ENCODE measurements around the gene JARID2.

The JARID2 gene

GRCh38 chr6:15530411-15530810 is 284.5 kb downstream of the JARID2 start:
- DNase-seq = no peak

- no peak for DNase-seq
Measured at GRCh38 chr6:15531973-15532372, 286.1 kb downstream of the JARID2 start.

DNA sequence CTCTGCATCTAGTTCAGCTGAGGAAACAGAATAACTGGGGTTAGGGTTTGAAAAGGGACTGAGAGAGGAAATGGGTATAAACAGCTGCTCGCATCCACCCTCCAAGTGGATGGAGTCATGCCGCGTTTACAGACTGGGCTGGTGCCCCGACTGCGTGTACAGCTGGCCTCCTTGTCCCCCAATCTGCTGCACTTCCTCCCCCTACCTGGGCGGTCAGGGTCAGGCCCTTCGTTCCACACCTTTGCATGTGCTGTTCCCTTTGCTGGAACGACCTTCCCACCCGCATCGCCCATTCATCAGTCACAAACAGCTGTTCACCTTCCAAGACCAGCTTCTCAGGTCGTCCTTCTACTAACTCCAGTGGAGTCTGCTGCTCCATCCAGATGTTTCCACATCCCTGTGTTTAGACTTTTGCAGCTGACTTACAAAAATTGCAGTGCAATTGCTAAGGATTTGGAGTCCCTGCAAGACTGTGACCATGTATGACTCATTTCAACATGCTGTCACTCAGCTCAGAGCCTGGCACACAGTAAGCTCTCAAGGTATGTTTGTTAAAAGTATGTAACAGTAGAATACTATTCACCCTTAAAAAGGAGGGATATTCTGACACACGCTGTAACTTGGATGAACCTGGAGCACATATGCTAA is 287.6 kb downstream of the JARID2 start:
- no peak for DNase-seq

DNA sequence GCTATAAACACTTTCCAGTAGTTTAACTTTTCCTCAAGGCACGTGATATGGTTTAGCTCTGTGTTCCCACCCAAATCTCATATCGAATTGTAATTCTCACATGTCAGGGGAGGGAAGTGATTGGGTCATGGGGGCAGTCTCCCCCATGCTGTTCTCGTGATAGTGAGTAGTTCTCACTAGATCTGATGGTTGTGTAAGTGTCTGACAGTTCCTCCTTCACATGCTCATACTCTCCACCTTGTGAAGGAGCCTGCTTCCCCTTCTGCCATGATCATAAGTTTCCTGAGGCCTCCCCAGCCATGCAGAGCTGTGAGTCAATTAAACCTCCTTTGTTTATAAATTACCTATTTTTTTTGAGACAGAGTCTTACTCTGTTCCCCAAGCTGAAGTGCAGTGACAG is 289.1 kb downstream of the JARID2 start:
- peak; percentile 68 to 88 for DNase-seq

DNA sequence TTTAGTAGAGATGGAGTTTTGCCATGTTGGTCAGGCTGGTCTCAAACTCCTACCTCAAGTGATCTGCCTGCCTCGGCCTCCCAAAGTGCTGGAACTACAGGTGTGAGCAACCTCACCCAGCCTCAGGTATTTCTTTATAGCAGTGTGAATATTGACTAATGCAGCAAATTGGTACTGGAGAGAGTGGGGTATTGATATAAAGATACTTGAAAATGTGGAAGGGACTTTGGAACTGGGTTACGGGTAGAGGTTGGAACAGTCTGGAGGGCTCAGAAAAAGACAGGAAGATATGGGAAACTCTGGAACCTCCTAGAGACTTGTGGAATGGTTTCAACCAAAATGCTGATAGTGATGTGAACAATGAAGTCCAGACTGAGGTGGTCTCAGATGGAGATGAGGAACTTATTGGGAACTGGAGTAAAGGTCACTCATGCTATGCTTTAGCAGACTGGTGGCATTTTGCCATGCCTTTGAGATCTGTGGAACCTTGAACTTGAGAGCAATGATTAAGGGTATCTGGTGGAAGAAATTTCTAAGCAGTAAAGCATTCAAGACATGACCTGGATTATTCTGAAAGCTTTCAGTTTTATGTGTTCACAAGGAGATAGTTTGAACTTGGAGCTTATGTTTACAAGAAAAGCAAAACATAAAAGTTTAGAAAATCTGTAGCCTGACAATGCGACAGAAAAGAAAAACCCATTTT is 289.8 kb downstream of the JARID2 start:
- no peak for DNase-seq

- no peak for DNase-seq
Measured at GRCh38 chr6:15536198-15536955, 290.5 kb downstream of the JARID2 start.

GRCh38 chr6:15538106-15538505 is 292.2 kb downstream of the JARID2 start:
- DNase-seq = no peak

GRCh38 chr6:15538766-15539495 is 293.1 kb downstream of the JARID2 start:
- no peak for DNase-seq

- peak; percentile 13 to 25 for DNase-seq
Measured at GRCh38 chr6:15539722-15540270, 293.9 kb downstream of the JARID2 start.

DNA sequence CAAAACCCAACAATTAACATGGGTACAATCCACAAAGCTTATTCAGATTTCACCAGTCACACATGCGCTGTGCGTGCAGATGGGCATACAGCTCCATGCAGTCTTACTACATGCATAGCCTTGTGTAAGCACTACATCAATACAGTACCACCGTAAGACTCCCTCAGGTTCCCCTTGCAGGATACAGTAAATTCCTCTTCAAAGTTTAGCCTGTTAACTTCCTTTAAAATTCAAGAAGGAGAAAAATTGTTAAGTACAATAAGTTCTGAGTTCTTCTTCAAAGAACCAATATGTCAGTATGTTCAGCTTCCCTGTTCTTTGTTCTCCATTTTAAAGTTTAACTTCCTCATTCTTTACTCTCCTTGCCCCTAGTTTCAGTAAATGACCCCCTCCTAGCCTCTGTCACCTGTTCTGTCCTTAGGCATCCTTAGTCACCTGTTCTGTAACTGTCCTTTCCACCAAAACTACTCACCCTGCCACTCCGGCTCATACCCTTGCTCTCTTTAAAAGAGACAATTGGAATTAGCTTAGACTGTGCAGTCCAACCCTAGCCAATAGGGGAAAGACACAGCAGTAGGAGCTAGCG is 297.6 kb downstream of the JARID2 start:
- peak; percentile 24 to 44 for DNase-seq

DNA sequence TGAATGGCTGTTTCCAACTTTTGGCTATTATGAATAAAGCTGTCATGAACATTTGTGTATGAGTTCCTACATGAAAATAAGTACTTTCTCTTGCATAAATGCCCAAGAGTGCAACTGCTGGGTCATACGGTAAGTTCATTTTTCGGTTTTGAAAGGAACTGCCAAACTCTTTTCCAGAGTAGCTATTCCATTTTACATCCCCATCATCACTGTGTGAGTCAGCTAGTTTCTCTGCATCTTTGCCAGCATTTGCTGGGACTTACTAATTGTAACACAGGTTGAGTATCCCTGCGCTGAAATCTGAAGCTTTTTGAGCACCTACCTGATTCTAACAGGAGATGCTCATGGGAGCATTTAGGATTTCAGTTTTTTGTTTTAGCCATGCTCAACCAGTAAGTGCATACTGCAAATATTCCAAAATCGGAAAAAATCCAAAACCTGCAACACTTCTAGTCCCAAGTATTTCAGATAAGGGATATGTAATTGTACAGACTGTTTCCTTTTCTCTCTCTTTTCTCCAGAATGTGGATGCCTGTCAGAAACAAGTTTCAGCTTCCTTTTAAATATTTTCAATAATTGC is 298.5 kb downstream of the JARID2 start:
- DNase-seq = no peak

GRCh38 chr6:15546591-15546990 is 300.7 kb downstream of the JARID2 start:
- DNase-seq = no peak

- DNase-seq = no peak
Measured at GRCh38 chr6:15547400-15547799, 301.5 kb downstream of the JARID2 start.

DNA sequence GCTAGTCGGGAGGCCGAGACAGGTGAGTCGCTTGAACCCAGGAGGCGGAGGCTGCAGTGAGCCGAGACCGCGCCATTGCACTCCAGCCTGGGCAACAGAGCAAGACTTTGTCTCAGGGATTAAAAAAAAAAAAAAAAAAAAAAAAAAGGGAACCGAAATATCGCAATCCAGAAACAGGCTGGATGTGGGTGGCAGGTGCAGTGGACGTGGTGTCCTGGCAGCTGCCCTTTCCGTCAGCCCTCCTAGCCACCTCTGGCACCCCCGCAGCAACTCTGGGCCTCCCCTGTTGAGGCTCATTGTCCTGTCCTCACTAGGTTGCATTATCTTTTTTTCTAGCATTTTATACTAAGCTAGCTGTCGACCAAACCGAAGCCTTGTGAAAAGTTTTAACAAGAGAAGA is 303.5 kb downstream of the JARID2 start:
- no peak for DNase-seq

DNA sequence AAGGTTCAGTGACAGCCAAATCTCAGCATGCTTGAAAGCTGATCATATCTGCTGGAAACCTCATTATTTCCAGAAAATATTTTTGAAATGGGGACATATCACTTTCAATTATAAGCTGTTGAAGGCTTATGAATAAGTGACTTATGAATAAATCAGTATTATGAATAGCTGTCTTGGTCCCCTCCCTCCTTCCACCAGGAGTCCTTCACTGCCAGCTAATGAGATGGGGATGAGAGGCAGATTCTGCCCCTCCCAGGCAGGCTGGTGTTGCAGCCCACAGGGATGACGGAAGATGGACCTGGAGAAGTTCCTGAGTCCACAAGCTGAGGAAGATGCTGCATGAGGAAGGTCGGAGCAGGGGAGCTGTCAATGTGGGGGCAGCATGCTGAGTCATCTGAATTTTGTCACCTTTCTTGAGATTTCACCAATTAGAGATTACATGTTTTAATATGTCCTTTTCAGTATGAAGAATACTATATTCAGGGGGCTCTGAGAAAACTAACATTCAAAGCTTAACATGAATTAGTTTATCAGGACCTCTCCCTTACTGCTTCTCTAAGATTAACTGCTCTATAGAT is 304.8 kb downstream of the JARID2 start:
- DNase-seq = no peak

DNA sequence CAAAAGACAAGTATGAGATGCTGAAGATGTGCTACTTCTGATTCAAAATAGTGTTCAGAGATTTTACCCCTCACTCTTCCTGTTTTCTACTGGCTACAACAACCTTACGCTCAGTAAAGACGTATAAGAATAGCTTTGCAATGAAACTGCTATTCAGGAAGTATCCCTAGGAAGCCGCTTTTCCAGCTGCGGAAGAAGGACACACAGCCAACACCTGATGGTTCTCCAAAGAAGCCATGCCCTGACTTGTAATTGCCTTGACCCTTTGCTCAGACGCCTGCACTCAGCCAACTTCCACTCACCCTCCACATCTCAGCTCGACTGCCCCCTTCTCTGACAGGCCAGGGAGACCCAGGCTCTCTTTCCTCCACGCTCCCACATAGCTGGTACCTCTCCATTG is 305.4 kb downstream of the JARID2 start:
- DNase-seq = no peak

- DNase-seq = no peak
Measured at GRCh38 chr6:15551798-15552197, 305.9 kb downstream of the JARID2 start.

GRCh38 chr6:15553031-15553430 is 307.2 kb downstream of the JARID2 start:
- no peak for DNase-seq

DNA sequence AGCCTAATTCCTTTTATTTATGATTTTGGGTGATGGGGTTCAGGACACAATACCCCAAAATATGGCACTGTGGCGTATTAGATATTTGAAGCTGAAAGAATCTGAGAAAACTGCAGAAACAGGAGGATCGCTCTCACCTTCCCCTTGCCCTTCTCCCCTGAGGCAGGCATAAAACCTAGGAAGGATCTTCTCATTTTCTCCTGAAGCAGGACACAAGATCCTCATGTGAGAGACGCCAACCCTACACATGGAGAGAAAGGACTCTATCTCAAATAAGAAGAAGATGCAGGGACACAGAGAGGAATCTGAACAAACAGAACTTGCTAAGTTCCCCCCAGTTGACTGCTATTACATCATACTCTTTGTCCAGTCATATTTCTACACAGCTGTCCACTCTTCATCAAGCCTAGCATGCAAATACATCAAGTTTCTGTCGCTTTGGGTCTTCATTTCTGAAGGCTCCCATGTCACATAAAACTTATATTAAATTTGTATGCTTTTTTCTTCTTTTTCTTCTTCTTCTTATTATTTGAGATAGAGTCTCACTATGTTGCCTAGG is 307.9 kb downstream of the JARID2 start:
- DNase-seq = peak; percentile 44 to 58

DNA sequence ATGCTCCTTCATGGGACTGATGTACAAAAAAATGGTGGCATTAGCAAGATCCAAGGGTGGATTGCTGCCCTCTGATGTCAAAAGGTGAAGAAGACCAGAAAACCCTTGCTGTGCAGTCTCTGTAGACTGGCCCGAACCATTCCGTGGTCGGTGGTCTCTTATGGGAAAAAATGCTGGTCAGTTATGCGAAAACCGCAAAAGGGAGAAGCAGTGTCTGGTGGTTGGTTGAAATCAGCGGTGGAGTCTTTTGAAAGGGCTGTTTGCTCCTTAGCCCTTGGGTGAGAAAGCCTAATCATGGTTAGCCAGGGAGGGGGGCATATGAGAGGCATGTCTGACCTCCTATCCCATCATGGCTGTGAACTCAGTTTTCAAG is 308.8 kb downstream of the JARID2 start:
- no peak for DNase-seq

All from inflammatory macrophage treated with lipopolysaccharide for 1 hour (primary cell).